ENCODE data around the gene CSRP1. TPM values are rescaled to one million over a fixed set of nuclear protein-coding genes. Genes with fewer than 3 reads are reported as not detected.

CSRP1 gene
- total and polyA plus RNA-seq, 9 of the 15 experiments (the other 6 are each of a cell fraction or from before 2014, with no cell fraction given), result 6.8 to 39.4 (median 23.7) TPM

- TF ChIP-seq UBTF (IDR thresholded peaks at IDR 0.05; ENCODE audit: borderline replicate concordance in 1 of 2, low read depth in 2 of 2, low read length in 2 of 2), result 0 out of 4 replicates have a peak, but pooled peaks of 1 of the 2 experiments have one; percentile 26
- peak; percentile 16 for TF ChIP-seq RBBP5 (IDR thresholded peaks at IDR 0.05; ENCODE audit: borderline replicate concordance, insufficient read depth, low read length, poor library complexity, severe bottlenecking)
- TF ChIP-seq NEUROD1 (IDR thresholded peaks at IDR 0.05; ENCODE audit: borderline replicate concordance, low read depth, low read length, partially characterized antibody), result peak; percentile 23
- TF ChIP-seq TBL1XR1 (IDR thresholded peaks at IDR 0.05; ENCODE audit: low read length in 2 of 2), result peak in 1 of 2 experiments; percentile 82; a peak in 2 of 4 replicates
- no peak for TF ChIP-seq IRF9 (tag; IDR thresholded peaks at IDR 0.05)
- TF ChIP-seq RUNX1 (IDR thresholded peaks at IDR 0.05; ENCODE audit: low read depth), result no peak
- TF ChIP-seq CCNT2 (IDR thresholded peaks at IDR 0.05; ENCODE audit: borderline replicate concordance, extremely low read depth, insufficient read length, low read depth, low read length), result peak; percentile 51
- TF ChIP-seq ZFX (CRISPR knock-in tag; IDR thresholded peaks at IDR 0.05), result peak; percentile 42; the same call in 1 of the 2 replicates
- TF ChIP-seq MITF (IDR thresholded peaks at IDR 0.05), result no peak
- TF ChIP-seq PCBP2 (IDR thresholded peaks at IDR 0.05; ENCODE audit: low read depth, low read length, poor library complexity, severe bottlenecking), result no peak
- peak; percentile 33; the same call in 1 of the 2 replicates for TF ChIP-seq ZBTB7A (IDR thresholded peaks at IDR 0.05; ENCODE audit: borderline replicate concordance, control insufficient read depth, low read depth, low read length)
- no peak for TF ChIP-seq ZKSCAN3 (CRISPR knock-in tag; IDR thresholded peaks at IDR 0.05)
These were observed 26.5 kb downstream of the CSRP1 start (continued) for GRCh38 chr1:201480231-201481003.
